ENCODE measurements around the gene CNTNAP2. TPM values are rescaled to one million over a fixed set of nuclear protein-coding genes. Genes with fewer than 3 reads are reported as not detected.

CNTNAP2 gene
- total RNA-seq, 2 experiments from 2014 or later, result 0.28 TPM; not detected in 1

- TF ChIP-seq CTCF (conservative IDR thresholded peaks at IDR 0.05; ENCODE audit: low read length) (no peak), EZH2phosphoT487 (IDR thresholded peaks at IDR 0.05; ENCODE audit: borderline replicate concordance, low read depth, low read length) (no peak)
- CTCF ChIA-PET (ENCODE audit: unreplicated experiment), result no interaction called here
- intact Hi-C loops (cut with micrococcal nuclease; ENCODE audit: unreplicated experiment), result no loop called here
Observed at GRCh38 chr7:146754385-146754784, 637.8 kb downstream of the CNTNAP2 start.

GRCh38 chr7:146755585-146755984 lies 639.0 kb downstream of the CNTNAP2 start:
- no peak for DNase-seq (ENCODE audit: low spot score)
- Histone ChIP-seq H4K20me1 (ENCODE audit: insufficient read depth, low read length) (no peaks in the 10 kb centered on the region), H2AFZ (ENCODE audit: low read length) (no peak overlapping the region), H3K4me3 (ENCODE audit: low read depth, low read length, poor library complexity, severe bottlenecking) (no peak overlapping the region), H3K4me1 (ENCODE audit: insufficient read depth, low read length, poor library complexity, severe bottlenecking) (no peaks in the 10 kb centered on the region), H3K4me2 (ENCODE audit: low read length) (no peak overlapping the region), H3K27ac (ENCODE audit: low read depth, low read length, poor library complexity, severe bottlenecking) (no peak overlapping the region), H3K79me2 (ENCODE audit: insufficient read depth, low read depth, low read length) (no peaks in the 10 kb centered on the region), H3K36me3 (ENCODE audit: insufficient read depth, low read length) (no peaks in the 10 kb centered on the region), H3K9me3 (ENCODE audit: low read length) (no peaks in the 10 kb centered on the region), H3K9me2 (ENCODE audit: insufficient read depth, low read length) (no peaks in the 10 kb centered on the region)
- intact Hi-C loops (cut with micrococcal nuclease; ENCODE audit: unreplicated experiment), result no loop called here
- ChIA-PET POLR2A (no interaction called here), CTCF (ENCODE audit: unreplicated experiment) (no interaction called here)
- no TSS peak for BruUV-seq (replicated peaks)
- TF ChIP-seq EZH2phosphoT487 (IDR thresholded peaks at IDR 0.05; ENCODE audit: borderline replicate concordance, low read depth, low read length), result no peak
- no peak for TF ChIP-seq CTCF (conservative IDR thresholded peaks at IDR 0.05; ENCODE audit: low read length)

More at GRCh38 chr7:146754385-146754784, 637.8 kb downstream of the CNTNAP2 start:
- DNase-seq (ENCODE audit: low spot score), result no peak
- H2AFZ ChIP-seq (ENCODE audit: low read length), result no peak overlapping the region
- H3K4me1 ChIP-seq (ENCODE audit: insufficient read depth, low read length, poor library complexity, severe bottlenecking), result no peaks in the 10 kb centered on the region
- no peaks in the 10 kb centered on the region for H3K9me2 ChIP-seq (ENCODE audit: insufficient read depth, low read length)
- no peak overlapping the region for H3K27ac ChIP-seq (ENCODE audit: low read depth, low read length, poor library complexity, severe bottlenecking)
- POLR2A ChIA-PET, result interaction anchor here (0.7 kb wide), 1 partner anchor 295 kb away, joined by 3 read pairs; no protein-coding TSS in a partner anchor
- no peaks in the 10 kb centered on the region for H3K9me3 ChIP-seq (ENCODE audit: low read length)
- no peaks in the 10 kb centered on the region for H4K20me1 ChIP-seq (ENCODE audit: insufficient read depth, low read length)
- H3K4me3 ChIP-seq (ENCODE audit: low read depth, low read length, poor library complexity, severe bottlenecking), result no peak overlapping the region
- H3K36me3 ChIP-seq (ENCODE audit: insufficient read depth, low read length), result no peaks in the 10 kb centered on the region
- no peak overlapping the region for H3K4me2 ChIP-seq (ENCODE audit: low read length)
- no peaks in the 10 kb centered on the region for H3K79me2 ChIP-seq (ENCODE audit: insufficient read depth, low read depth, low read length)
- BruUV-seq (replicated peaks), result no TSS peak

- intact Hi-C loops (cut with micrococcal nuclease; ENCODE audit: unreplicated experiment), result no loop called here
- no peaks in the 10 kb centered on the region for H3K9me2 ChIP-seq (ENCODE audit: insufficient read depth, low read length)
- no peaks in the 10 kb centered on the region for H4K20me1 ChIP-seq (ENCODE audit: insufficient read depth, low read length)
- ChIA-PET CTCF (ENCODE audit: unreplicated experiment) (no interaction called here), POLR2A (interaction anchor here (0.6 kb wide), 1 partner anchor 1387 kb away, joined by 4 read pairs; no protein-coding TSS in a partner anchor)
- no TSS peak for BruUV-seq (replicated peaks)
- H3K79me2 ChIP-seq (ENCODE audit: insufficient read depth, low read depth, low read length), result no peaks in the 10 kb centered on the region
- H3K36me3 ChIP-seq (ENCODE audit: insufficient read depth, low read length), result no peaks in the 10 kb centered on the region
- no peak overlapping the region for H3K4me2 ChIP-seq (ENCODE audit: low read length)
- no peaks in the 10 kb centered on the region for H3K4me1 ChIP-seq (ENCODE audit: insufficient read depth, low read length, poor library complexity, severe bottlenecking)
- TF ChIP-seq EZH2phosphoT487 (IDR thresholded peaks at IDR 0.05; ENCODE audit: borderline replicate concordance, low read depth, low read length) (no peak), CTCF (conservative IDR thresholded peaks at IDR 0.05; ENCODE audit: low read length) (no peak)
- no peaks in the 10 kb centered on the region for H3K9me3 ChIP-seq (ENCODE audit: low read length)
- H2AFZ ChIP-seq (ENCODE audit: low read length), result no peak overlapping the region
- DNase-seq (ENCODE audit: low spot score), result no peak
- no peak overlapping the region for H3K27ac ChIP-seq (ENCODE audit: low read depth, low read length, poor library complexity, severe bottlenecking)
- no peak overlapping the region for H3K4me3 ChIP-seq (ENCODE audit: low read depth, low read length, poor library complexity, severe bottlenecking)
Observed at GRCh38 chr7:146764458-146764857, 647.9 kb downstream of the CNTNAP2 start.
